Stimulated activated CD4-positive, alpha-beta T cell treated with anti-CD3 and anti-CD28 coated beads, TNF-alpha, amount 100 ng/mL, for 1 hour (primary cell): ENCODE data around the gene TAF6.

Source experiments
- DNase-seq, 3 donors: peaks; one replicate each; pipeline ENCODE4 v3.0.0-alpha.2; 2020; ENCODE audit warnings: low read depth in 3 of 3, low spot score in 1 of 3

Gene TAF6

DNA sequence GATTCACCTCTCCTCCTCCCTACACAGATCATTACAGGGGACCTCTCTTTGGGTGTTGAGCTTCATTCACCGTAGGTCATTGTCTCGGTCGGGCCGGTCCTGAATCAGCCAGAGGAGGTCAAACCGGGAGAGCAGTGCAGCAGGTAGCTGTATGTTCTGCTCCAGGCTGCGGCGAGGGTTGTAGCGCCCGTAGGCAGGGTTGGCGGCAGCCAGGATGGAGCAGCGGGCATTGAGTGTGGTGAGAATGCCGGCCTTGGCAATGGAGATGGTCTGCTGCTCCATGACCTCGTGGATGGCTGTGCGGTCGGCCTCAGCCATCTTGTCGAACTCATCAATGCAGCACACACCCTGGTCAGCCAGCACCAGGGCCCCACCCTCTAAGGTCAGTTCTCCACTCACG lies 23.5 kb downstream of the TAF6 start:
- DNase-seq, result no peak

DNA sequence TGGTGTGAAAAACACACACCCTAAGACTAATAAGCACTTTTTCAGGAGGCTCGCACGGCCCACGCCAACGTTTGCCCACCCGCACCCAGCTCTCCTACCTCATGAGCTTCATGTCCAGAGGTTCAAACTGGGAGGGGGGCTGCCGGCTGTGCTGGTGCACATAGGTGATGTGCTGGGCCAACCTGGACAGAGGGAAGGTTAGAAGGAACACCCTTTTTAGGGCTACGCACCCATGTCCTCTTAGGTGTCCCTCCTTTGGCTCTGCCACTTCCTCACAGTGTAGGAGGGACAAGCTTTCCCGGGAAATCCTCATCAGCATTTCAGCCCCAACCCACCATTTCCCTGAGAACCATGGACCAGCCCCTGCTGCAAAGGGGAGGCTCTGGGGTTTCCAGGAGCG lies 23.9 kb downstream of the TAF6 start:
- DNase-seq, result no peak

DNA sequence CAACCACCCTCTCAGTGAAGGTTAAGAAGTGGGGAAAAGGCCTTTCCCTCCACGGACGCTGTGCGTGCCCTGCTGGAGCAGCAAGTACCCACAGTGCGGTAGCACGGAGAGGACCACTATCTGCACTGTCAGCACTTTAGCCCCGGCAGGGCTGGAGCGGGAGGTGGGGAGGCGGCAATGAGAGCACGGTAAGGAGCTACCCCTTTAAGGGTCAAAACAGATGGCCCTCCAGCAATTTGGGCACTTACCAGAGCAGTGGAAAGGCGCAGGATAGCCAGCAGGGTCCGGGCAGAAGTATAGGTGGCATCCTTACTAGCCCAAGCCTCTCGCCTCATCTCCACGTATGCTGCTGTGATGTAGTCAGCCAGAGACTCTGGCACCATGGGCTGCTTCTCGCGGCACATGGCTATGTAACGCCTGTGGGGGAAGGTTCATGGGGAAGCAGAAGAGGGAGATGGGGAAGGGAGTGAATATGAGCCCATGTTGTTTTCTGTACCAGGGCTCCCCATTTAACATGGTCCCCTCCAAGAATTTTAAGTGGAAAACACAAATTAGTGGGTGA lies 25.2 kb downstream of the TAF6 start:
- DNase-seq, result no peak

DNA sequence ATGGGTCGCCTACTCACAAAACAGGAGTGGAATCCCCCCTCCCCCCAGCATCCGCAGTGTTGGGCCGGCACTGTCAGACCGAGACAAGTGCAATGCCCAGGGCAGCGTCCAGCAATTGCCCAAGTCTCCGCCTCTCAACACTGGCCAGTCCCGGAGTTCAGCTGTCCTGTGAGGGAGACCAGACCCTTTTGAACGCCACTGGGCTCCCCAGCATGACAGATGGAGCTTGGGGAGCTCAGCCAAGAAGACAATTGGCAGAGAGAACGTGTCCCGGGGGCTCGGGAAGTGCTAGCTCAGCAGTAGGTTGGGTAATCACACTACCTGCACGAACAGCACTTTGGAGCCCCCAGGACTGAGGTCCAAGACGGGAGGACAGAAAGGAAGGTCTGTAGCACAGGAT lies 25.7 kb downstream of the TAF6 start:
- DNase-seq, result no peak

DNA sequence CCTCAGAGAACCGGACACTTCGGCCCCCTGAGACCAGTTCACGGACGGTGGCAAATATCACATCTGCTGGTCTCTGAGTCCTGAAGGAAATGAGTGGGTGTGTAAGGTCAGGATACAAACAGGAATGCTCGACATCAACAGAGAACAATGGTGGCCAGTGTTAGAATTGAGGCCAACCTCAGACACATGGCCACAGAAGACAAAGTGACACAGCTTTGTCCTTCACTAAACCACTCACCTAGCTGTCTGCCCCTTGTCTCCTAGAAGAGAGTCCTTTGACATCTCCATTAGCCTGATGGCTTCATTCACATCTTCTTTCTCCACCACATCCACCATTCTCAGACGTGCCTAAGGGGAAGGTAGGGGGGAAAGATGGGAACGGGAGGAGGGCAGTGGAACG lies 26.1 kb downstream of the TAF6 start:
- DNase-seq, result no peak

DNA sequence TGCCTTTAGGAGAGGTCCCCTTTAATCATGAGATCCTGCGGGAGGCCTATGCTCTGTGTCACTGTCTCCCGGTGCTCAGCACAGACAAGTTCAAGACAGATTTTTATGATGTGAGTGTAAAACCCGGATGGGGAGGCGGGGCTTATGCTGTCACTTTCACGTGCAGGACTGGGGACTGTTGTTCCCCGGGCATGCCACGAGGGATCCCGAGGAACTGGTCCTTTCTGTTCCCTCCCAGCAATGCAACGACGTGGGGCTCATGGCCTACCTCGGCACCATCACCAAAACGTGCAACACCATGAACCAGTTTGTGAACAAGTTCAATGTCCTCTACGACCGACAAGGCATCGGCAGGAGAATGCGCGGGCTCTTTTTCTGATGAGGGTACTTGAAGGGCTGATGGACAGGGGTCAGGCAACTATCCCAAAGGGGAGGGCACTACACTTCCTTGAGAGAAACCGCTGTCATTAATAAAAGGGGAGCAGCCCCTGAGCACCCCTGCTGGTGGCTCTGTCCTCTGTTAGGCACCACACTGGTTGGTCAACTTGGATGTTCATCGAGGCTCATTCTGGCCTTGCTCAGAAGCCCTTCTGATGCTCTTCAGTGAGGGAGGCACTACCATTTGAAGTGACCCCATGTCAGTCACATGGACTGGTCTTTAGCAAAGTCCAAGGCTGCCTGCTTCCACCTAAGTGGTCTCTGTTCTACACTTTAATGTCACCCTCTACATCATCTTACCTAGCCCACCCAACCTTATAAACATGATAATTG lies 27.6 kb downstream of the TAF6 start:
- DNase-seq, result no peak

DNA sequence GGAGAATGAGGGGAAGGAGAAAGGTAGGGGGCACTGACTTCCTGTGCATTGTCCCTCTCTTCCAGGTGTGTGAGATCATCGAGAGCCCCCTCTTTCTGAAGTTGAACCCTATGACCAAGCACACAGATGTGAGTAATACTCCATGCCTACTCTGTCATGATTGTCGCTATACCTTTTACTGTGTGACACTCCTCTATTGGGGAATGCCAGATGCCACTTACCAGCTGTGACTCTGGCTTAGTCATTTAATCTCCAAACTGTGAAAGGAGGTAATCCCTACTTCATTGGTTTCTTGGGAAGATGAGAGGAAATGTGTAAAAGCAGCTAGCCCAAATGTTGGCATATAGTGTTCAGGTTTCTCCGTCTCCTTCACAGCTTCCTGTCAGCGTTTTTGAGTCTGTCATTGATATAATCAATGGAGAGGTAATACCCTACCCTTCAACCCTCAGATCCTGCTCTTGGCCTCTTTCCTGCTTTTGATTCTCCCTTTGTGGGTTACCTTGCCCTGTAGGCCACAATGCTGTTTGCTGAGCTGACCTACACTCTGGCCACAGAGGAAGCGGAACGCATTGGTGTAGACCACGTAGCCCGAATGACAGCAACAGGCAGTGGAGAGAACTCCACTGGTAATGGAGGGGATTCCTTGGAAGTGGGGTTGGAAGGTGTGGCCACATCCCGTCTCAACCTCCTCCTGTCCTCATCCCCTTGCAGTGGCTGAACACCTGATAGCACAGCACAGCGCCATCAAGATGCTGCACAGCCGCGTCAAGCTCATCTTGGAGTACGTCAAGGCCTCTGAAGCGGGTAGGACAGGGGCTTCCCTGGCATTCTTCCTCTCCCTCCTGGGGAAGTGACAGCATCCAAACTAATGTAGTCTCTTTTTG lies 28.4 kb downstream of the TAF6 start:
- DNase-seq, result no peak

DNA sequence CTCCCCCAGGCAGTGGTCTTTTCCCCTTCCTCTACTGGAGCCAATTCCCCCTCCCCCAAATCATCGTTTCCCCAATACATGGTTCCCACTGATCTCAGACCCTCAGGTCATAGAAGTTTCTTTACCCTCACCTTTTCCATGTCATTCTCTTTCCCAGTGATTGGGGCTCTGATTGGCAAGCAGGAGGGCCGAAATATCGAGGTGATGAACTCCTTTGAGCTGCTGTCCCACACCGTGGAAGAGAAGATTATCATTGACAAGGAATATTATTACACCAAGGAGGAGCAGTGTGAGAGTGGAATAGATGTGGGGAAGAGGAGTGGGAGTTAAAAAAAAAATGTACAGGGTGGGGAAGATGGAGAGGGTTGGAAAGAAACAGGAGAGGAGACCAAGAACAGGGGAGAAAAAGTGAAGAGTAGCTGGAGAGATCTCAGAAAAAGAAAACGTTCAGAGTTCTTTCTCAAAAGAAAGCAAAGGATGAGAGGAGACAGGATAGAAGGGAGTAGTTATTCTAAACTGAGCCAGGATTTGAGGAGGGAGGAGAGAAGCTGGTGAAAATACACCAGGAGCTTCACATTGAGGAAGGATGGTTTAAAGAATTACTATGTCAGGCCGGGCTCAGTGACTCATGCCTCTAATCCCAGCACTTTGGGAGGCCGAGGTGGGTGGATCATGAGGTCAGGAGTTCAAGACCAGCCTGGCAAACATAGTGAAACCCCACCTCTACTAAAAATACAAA lies 29.5 kb downstream of the TAF6 start:
- no peak for DNase-seq

DNA sequence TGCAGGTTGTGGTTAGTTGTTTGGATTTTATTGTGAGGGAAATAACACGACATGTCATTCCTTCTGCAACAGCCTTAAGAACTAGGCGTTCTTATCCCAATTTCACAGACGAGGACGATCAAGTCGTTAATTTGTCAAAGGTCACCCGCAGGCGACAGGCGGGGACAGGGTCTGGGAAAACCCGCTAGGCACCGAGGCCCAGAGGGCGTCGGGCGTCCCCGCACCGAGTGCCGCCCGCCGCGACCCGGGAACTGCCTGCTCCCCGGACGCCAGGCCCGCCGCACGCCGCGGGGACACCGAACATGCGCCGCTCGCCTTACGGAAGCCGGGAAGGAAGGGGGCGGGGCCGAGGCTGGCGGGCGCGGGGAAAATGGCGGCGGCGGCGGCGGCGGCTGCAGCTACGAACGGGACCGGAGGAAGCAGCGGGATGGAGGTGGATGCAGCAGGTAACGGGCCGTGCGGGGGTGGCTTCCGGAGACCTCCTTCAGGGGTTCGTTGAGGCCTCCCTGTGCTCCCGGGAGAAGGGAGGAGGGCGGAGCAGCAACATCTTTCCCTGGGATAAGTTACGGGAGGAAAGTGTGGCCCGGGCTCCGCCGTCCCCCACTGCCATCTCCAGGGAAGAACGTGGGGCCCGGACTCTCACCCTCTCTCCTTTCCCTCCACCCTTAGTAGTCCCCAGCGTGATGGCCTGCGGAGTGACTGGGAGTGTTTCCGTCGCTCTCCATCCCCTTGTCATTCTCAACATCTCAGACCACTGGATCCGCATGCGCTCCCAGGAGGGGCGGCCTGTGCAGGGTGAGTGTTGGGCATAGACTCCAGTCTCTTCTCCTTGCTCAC lies 30.3 kb downstream of the TAF6 start, which contains the start of gene COPS6:
TSS of gene COPS6 (plus strand) at position 349 of the 837 bp plus-strand sequence. CDS start at position 371, 22 bp downstream.
- peak; percentile 63 to 90 (median 73) for DNase-seq

DNA sequence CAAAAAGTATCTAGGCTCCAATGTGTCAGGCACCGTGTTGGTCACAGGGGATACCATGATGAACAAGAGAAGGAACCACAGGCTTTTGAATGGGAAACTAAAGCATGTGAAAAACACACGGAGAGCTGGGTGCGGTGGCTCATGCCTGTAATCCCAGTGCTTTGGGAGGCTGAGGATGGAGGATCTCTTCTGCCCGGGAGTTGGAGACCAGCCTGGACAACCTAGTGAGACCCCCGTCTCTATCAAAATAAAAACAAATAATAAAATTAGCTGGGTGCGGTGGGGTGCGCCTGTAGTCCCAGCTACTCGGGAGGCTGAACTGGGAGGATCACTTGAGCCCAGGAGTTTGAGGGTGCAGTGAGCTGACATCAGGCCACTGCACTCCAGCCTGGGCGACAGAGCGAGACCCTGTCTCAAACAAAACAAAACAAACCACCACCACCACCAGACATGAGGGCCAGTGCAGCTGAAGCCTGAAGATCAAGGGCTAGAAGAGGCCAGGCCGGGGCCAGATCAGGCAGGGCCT lies 31.0 kb downstream of the TAF6 start:
- DNase-seq, result no peak

DNA sequence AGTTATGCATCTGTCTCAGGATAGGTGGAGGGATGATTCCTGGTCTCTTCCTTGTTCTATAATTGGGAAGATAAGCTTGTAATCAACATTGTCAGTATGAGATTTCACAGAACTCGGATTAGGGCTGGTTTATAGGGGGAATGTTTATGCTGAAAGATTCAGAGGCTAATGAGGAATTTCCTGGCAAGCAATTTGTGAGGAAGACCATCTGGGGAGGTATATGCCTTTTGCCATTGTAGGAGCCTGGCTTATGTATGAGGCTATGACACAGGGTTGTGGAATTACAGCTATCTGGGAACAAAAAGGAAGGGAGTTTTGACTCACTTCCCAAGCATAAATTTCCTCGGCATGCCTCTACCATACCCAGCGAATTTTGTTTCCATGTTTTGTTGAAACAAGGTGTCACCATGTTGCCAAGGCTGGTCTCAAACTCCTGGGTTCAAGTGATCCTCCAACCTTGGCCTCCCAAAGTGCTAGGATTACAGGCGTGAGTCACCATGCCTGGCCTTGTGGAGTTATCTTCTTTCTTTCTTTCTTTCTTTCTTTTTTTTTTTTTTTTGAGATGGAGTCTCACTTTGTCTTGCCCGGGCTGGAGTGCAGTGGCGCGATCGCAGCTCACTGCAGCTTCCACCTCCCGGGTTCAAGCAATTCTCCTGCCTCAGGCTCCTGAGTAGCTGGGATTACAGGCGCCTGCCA lies 32.0 kb downstream of the TAF6 start:
- no peak for DNase-seq

DNA sequence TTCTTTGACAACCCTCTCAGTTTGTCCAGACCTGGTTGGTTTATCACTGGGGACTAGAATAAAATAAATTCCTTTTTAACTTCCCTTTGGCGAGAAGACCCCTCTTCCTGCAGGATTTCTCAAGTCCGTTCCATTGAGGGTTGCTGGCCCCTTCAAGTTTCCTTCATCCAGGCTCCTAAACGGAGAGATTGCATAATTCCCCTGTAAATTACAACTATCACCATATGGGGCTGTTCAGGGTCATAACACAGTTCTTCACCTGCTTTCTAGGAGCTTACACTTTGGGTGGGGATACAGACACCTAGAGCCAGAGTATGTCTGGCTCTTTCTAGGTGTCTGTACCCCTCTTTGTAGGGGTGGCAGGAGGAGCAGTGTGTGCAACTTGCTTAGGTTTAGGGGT lies 33.6 kb downstream of the TAF6 start:
- DNase-seq, result no peak

DNA sequence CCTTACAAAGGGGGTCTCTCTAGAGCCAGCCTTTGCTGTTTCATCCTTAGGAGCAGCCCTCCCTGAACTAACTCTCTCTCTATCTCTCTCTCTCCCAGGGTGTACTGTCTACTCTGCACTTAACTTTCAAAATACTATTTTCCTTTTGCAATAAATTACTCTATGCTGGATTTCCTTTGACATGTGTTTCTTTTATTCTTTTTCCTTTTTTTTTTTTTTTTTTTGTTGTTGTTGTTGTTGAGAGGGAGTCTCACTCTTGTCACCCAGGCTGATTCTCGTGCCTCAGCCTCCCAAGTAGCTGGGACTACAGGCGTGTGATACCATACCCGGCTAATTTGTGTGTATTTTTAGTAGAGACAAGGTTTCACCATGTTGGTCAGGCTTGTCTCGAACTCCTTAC lies 36.2 kb downstream of the TAF6 start:
- no peak for DNase-seq

DNA sequence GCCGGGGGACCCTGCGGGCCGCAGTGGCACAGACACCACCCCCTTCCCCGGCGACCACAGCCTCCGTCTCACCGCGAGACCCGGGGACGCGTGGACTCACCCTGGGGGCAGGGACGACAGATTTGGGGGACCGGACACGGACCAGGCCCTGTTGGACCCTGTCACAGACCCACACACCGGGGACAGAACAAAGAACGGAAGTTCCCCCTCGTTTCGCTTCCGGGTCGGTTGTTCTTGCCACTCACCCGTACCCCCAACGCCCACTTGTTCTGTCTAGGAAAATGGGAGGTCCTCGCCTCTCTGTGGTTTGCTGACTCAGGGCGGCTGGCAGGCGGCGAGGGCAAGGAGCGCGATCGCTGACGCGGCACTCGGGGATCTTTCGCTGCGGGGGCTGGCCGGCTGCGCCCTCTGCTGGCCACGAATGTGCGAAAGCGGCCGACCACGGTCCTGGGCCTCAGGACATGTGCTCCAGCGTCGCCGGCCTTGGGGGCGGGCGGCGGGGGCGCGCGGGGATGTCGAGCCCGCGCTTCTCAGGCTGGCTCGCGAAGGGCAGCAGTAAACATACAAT lies 37.5 kb downstream of the TAF6 start, which contains the start of gene ZNF3:
TSS of gene ZNF3 (minus strand) at position 189 of the 568 bp plus-strand sequence. CDS start 4,366 bp downstream, outside the sequence.
- peak; percentile 94 for DNase-seq

DNA sequence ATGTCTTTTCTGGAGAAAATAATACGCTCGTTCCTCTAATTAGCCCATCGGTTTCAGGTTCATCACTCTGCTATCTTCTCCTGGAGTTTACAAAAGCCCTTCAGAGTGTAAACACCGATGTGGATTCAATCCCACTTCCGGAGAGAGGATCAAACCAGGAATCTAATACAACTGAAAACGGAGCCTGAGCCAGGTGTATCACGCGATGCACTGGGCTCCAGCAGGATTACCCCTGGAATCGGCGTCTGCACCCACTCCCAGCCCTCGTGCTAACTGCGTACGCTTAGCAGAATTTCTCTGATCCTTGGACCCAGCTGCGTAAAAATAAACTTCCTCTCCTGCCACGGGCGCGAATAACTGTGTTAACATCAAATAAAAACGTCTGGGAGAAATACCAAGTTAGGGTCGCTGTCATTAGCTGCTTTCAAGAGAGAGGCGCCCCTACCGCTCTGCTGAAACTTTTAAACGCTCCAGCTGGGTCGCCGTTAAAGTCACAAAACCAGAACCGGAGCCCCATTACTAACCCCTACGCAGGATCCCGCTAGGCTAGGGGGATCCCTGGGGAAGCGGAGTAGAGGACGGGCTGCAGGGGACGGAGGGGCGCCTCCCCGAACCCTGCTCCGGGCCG lies 38.1 kb downstream of the TAF6 start:
- DNase-seq, result no peak

DNA sequence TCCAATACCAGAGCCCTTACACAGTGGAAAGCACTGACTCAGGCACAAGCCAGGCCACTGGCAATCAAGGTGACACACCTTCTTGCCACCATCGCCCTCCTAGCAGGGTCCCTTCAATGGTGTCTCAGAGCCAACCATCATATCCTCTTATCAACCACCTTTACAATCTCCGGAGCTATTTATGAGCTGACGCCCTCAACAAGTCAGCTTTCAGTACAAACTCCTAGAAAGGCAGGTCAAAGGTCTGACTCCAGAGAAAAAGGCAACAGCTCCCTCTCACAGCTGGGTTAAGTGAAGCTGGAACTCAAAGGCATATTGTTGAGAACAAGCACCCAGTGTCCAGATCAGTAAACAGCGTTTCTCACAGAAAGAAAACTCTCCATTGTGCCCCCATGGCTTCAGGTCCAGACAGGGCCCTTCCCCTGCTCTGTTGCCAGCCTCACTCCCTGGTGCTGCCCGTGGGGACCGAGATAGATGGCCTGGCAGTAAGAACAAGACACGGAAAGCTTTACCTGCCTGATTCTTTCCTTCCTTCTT lies 40.1 kb downstream of the TAF6 start:
- no peak for DNase-seq

DNA sequence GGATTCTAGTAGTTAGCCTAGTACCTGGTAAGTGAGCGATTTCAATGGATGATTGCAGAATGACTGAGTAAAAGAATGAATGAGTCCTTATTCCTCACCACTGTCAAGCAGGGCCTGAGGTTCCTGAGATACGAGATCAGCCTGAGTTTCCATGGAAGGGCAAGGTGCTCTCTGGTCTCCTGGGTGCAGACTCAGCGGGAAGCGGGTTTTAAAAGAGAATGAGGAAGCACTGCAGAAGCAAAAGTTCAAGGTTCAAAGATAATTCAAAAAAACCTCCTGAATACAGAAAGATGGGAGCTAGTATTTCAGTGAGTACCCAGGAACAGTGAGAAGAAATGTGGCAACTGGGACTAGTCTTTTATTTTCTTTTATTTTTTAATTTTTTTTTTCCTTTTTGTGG lies 42.0 kb downstream of the TAF6 start:
- no peak for DNase-seq

DNA sequence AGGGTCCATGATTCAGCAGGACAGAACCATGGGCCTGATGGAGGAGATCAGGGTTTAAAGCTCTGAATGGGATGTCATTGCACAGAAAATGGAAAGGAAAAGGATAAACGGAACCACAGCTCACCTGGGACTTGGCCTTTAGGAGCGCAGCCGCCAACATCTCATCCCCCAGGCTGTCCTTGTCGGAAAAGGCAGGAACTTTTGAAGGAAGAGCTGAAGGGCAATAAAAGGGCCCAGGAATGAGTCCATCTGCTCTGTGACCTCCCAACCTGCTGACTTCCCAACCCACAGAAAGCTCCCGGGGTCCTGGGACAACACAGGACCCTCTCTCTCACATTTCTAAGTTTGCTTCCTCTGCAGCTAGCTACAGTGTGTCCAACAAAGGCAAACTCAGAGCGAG lies 43.7 kb downstream of the TAF6 start:
- DNase-seq, result no peak
